ENCODE data around the gene LOXHD1.

DNA sequence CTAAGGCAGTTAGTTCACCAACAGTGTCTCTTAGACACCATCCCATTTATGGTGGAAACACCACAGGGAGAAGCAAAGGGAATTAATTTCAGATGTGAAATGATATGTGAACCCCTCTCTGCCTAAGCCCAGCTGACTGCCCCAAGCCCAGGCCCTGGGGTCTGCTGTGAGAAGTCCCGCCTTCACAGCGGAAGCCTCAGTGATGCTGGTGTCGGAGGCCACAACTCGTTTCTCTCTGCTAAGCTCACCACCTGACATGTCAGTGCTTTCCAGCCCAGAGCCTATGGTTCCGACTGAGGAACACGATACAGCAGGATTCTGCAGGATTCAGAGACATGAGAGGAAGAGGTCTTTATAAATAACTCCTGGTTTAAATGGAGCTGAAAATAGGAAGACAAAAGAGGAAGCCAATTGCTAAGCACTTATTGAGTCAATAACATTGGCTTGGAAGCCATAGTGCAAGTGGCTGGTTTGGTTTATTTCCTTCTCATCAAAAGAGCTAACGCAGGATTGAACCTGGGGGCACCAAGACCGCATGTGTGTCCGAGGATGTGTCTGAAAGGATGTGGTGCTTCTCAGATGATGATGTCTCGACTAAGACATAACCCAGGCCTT lies 21.9 kb upstream of the LOXHD1 start:
- TF ChIP-seq ARNT (IDR thresholded peaks at IDR 0.05) (no peak), SP1 (IDR thresholded peaks at IDR 0.05) (no peak), HDGF (IDR thresholded peaks at IDR 0.05; ENCODE audit: borderline replicate concordance) (no peak), SUZ12 (IDR thresholded peaks at IDR 0.05) (no peak), FOXA1 (IDR thresholded peaks at IDR 0.05) (no peak), FOXM1 (IDR thresholded peaks at IDR 0.05; ENCODE audit: borderline replicate concordance) (no peak), LEF1 (IDR thresholded peaks at IDR 0.05; ENCODE audit: borderline replicate concordance) (no peak), L3MBTL2 (conservative IDR thresholded peaks at IDR 0.05) (no peak), BHLHE40 (IDR thresholded peaks at IDR 0.05; ENCODE audit: borderline replicate concordance) (no peak), CTBP1 (IDR thresholded peaks at IDR 0.05; ENCODE audit: borderline replicate concordance) (no peak), TARDBP (IDR thresholded peaks at IDR 0.05) (no peak), FOXK2 (IDR thresholded peaks at IDR 0.05) (no peak)

Data from HEK293T (cell line).